Ovary (tissue), 9 donors: ENCODE measurements around the gene RNLS. TPM values are rescaled to one million over a fixed set of nuclear protein-coding genes. Genes with fewer than 3 reads are reported as not detected.

ENCODE experiments used
- DNase-seq, 5 donors: peaks; one replicate each; pipeline ENCODE4 v3.0.0-alpha.2; 2019 to 2020
- H3K27ac ChIP-seq, 2 donors: fragments of 200-600 bp; one replicate each; pipeline versions ENCODE4 v1.5.1 to v1.8.0; 2019 to 2022
- H3K27me3 ChIP-seq: fragments of 200-600 bp; one replicate; pipeline ENCODE4 v1.8.0; 2022
- H3K36me3 ChIP-seq: fragments of 200-600 bp; sonication (generic); one replicate; pipeline ENCODE4 v1.5.1; 2019
- H3K4me1 ChIP-seq: one replicate; pipeline ENCODE4 v1.8.1; 2013; ENCODE audit warnings: mild to moderate bottlenecking, moderate library complexity; ENCODE audit not compliant: insufficient read depth
- H3K4me3 ChIP-seq: fragments of 200-600 bp; sonication (generic); one replicate; pipeline ENCODE4 v1.5.1; 2017
- H3K9me3 ChIP-seq, 2 donors: fragments of 200-600 bp in 1 of 2; sonication (generic) in 1 of 2; one replicate each; pipeline versions ENCODE4 v1.5.1 to v1.8.1; 2013 to 2019; ENCODE audit warnings: mild to moderate bottlenecking in 1 of 2, moderate library complexity in 1 of 2
- CTCF ChIP-seq, 3 donors: fragments of 450-650 bp in 2 of 3; fragments of 200-600 bp in 1 of 3; IDR thresholded peaks; one replicate each; pipeline versions ENCODE4 v1.5.1 to v1.8.0; 2016 to 2022; ENCODE audit warnings: antibody characterized with exemption in 3 of 3, mild to moderate bottlenecking in 1 of 3
- EP300 ChIP-seq: sonication (generic); formaldehyde crosslinking; IDR thresholded peaks from one replicate; pipeline ENCODE4 v1.6.1; 2017; ENCODE audit warnings: antibody characterized with exemption
- POLR2A ChIP-seq: fragments of 450-650 bp; IDR thresholded peaks from one replicate; pipeline ENCODE4 v1.6.1; 2017; ENCODE audit warnings: antibody characterized with exemption, mild to moderate bottlenecking, moderate library complexity
- WGBS, 3 donors: extraction: QIAGEN DNeasy Blood & Tissue Kit in 1 of 3; methylation state at CpG; one replicate each; pipeline versions ENCODE4 v1.1.5 to v1.1.7; 2013 to 2017; 5-methylcytosine and 5-hydroxymethylcytosine counted together
- intact Hi-C, 4 donors: fragments of 100-400 bp; cut with DNase I; formaldehyde crosslinking; loops; one replicate each; pipeline versions ENCODE4 v1.11.0 to v1.15.1; 2022 to 2023
- polyA plus RNA-seq, 2 donors: library from polyadenylated mRNA; stranded (reverse); fragments of 200-250 nt in 1 of 2; fragments of 350-450 nt in 1 of 2; fragmentation: Illumina TruSeq in 1 of 2; extraction: RNeasy Lipid Tissue Mini Kit (QIAGEN cat#74804) in 1 of 2; gene quantifications; one replicate each; pipeline ENCODE4 v1.2.3, GENCODE V29; 2013 to 2014
- total RNA-seq, 7 donors: library from RNA; depleted of rRNA in 2 of 7; stranded (reverse); fragments of >200 nt in 2 of 7; fragmentation: NEBNext Ultra II Directional in 3 of 7; extraction: Animal tissue kit (Norgen Biotek cat#: 25700) in 3 of 7; gene quantifications; one replicate each; pipeline versions ENCODE4 v1.1.0 to v1.2.4, GENCODE V29; 2016 to 2023
- donor health status: DM: no; HTN: no; CAD: no; lungs with moderate emphysema.
- donor health status: DM: no; HTN: no; CAD: no.
- donor health status: Bipolar disorder and iron deficiency.
- donor health status: DM: yes; HTN: yes; CAD: no.
- donor health status: DM: no; HTN: no; CAD: no.
- donor health status: DM: yes; HTN: yes; CAD: no.

The RNLS gene
- total and polyA plus RNA-seq, 9 donors: 7.5 to 21.9 (median 11.8) TPM

- TF ChIP-seq CTCF (IDR thresholded peaks at IDR 0.05) (no peak), EP300 (no peak), POLR2A (no peak)
- peak in 3 of 5 donors; percentile 21 to 50 (median 46) for DNase-seq
- Histone ChIP-seq H3K27ac (no peak overlapping the region), H3K36me3 (no peaks in the 10 kb centered on the region), H3K9me3 (no peaks in the 10 kb centered on the region), H3K4me3 (no peak overlapping the region), H3K4me1 (no peaks in the 10 kb centered on the region), H3K27me3 (no peaks in the 10 kb centered on the region)
- WGBS, 3 donors: 62 to 69% (median 66%) methylated on average over 20 of the region's 20 CpGs
- intact Hi-C loops: loop anchor here in 1 of 4 donors (2.0 kb wide), 1 partner anchor 15 kb away; no protein-coding TSS in a partner anchor
Observed at GRCh38 chr10:88256013-88256680, 327.0 kb downstream of the RNLS start.

- intact Hi-C loops: no loop called here
- Histone ChIP-seq H3K9me3 (no peaks in the 10 kb centered on the region), H3K36me3 (no peaks in the 10 kb centered on the region), H3K27me3 (no peaks in the 10 kb centered on the region), H3K4me3 (no peak overlapping the region), H3K4me1 (no peaks in the 10 kb centered on the region), H3K27ac (no peak overlapping the region)
- WGBS, 3 donors: 52 to 76% (median 74%) methylated on average over 1 of the region's 1 CpG
- no peak for DNase-seq
- no peak for TF ChIP-seq CTCF (IDR thresholded peaks at IDR 0.05)
- TF ChIP-seq POLR2A: no peak
- TF ChIP-seq EP300: no peak
Observed at GRCh38 chr10:88254091-88254490, 329.0 kb downstream of the RNLS start.

- no peak for TF ChIP-seq POLR2A
- no peak for TF ChIP-seq EP300
- TF ChIP-seq CTCF (IDR thresholded peaks at IDR 0.05): no peak
- WGBS, 3 donors: 73 to 95% (median 82%) methylated on average over 2 of the region's 2 CpGs
- Histone ChIP-seq H3K27me3 (no peaks in the 10 kb centered on the region), H3K27ac (no peak overlapping the region), H3K9me3 (no peaks in the 10 kb centered on the region), H3K4me1 (no peaks in the 10 kb centered on the region), H3K36me3 (no peaks in the 10 kb centered on the region), H3K4me3 (no peak overlapping the region)
- intact Hi-C loops: no loop called here
- DNase-seq: no peak
Observed at GRCh38 chr10:88253622-88254021, 329.5 kb downstream of the RNLS start.

GRCh38 chr10:88253128-88253527 lies 330.0 kb downstream of the RNLS start:
- intact Hi-C loops: no loop called here
- WGBS, 3 donors: 93 to 96% (median 94%) methylated on average over 3 of the region's 3 CpGs
- DNase-seq: no peak
- Histone ChIP-seq H3K27me3 (no peaks in the 10 kb centered on the region), H3K9me3 (no peaks in the 10 kb centered on the region), H3K27ac (no peak overlapping the region), H3K36me3 (no peaks in the 10 kb centered on the region), H3K4me3 (no peak overlapping the region), H3K4me1 (no peaks in the 10 kb centered on the region)
- TF ChIP-seq EP300 (no peak), POLR2A (no peak), CTCF (IDR thresholded peaks at IDR 0.05) (no peak)
